WTC11 (cell line): ENCODE results near the gene COX17.

Experiments
- ATF1 ChIP-seq: sonication (generic); formaldehyde crosslinking; IDR thresholded peaks from 2 replicates; pipeline ENCODE4 v1.8.1; 2023; ENCODE audit warnings: mild to moderate bottlenecking, moderate library complexity, missing genetic modification reagents
- ATF2 ChIP-seq: sonication (generic); formaldehyde crosslinking; IDR thresholded peaks from 2 replicates; pipeline ENCODE4 v1.8.1; 2022; ENCODE audit warnings: low read depth, missing genetic modification reagents, borderline replicate concordance
- CREB1 ChIP-seq: sonication (generic); formaldehyde crosslinking; IDR thresholded peaks from 2 replicates; pipeline ENCODE4 v1.8.0; 2023; ENCODE audit warnings: mild to moderate bottlenecking, missing genetic modification reagents
- E2F4 ChIP-seq: sonication (generic); formaldehyde crosslinking; IDR thresholded peaks from 2 replicates; pipeline ENCODE4 v1.8.1; 2022; ENCODE audit warnings: low read depth, mild to moderate bottlenecking, moderate library complexity, missing genetic modification reagents, borderline replicate concordance
- FOXP1 ChIP-seq: sonication (generic); formaldehyde crosslinking; IDR thresholded peaks from 2 replicates; pipeline ENCODE4 v1.8.0; 2022; ENCODE audit warnings: missing genetic modification reagents, mild to moderate bottlenecking, moderate library complexity, borderline replicate concordance
- MAX ChIP-seq: sonication (generic); formaldehyde crosslinking; IDR thresholded peaks from 2 replicates; pipeline ENCODE4 v1.8.0; 2022; ENCODE audit warnings: mild to moderate bottlenecking, missing genetic modification reagents
- NR3C1 ChIP-seq: sonication (generic); formaldehyde crosslinking; conservative IDR thresholded peaks from 2 replicates; pipeline ENCODE4 v1.8.1; 2023; ENCODE audit warnings: low read depth, mild to moderate bottlenecking, missing genetic modification reagents
- RELA ChIP-seq: sonication (generic); formaldehyde crosslinking; IDR thresholded peaks from 2 replicates; pipeline ENCODE4 v1.8.1; 2022; ENCODE audit warnings: missing genetic modification reagents, mild to moderate bottlenecking, borderline replicate concordance
- RORB ChIP-seq: fragments of 250-450 bp; sonication (Bioruptor Pico); IDR thresholded peaks from 2 replicates; pipeline ENCODE4 v1.9.0; 2021; ENCODE audit warnings: mild to moderate bottlenecking
- TEAD4 ChIP-seq: sonication (generic); formaldehyde crosslinking; IDR thresholded peaks from 2 replicates; pipeline ENCODE4 v1.8.0; 2022; ENCODE audit warnings: mild to moderate bottlenecking, missing genetic modification reagents
- ZNF317 ChIP-seq: sonication (generic); formaldehyde crosslinking; IDR thresholded peaks from 2 replicates; pipeline ENCODE4 v1.8.1; 2023; ENCODE audit warnings: low read depth, mild to moderate bottlenecking, moderate library complexity, missing genetic modification reagents, borderline replicate concordance
- TF ChIP-seq, protein P1 (sequence below): fragments of 200-600 bp; IDR thresholded peaks from 2 replicates; pipeline ENCODE4 v1.8.0; 2022; ENCODE audit warnings: antibody characterized with exemption
- TF ChIP-seq, protein P2 (sequence below): sonication (generic); formaldehyde crosslinking; IDR thresholded peaks from 2 replicates; pipeline ENCODE4 v1.8.1; 2022; ENCODE audit warnings: mild to moderate bottlenecking, moderate library complexity, missing genetic modification reagents

DNA sequence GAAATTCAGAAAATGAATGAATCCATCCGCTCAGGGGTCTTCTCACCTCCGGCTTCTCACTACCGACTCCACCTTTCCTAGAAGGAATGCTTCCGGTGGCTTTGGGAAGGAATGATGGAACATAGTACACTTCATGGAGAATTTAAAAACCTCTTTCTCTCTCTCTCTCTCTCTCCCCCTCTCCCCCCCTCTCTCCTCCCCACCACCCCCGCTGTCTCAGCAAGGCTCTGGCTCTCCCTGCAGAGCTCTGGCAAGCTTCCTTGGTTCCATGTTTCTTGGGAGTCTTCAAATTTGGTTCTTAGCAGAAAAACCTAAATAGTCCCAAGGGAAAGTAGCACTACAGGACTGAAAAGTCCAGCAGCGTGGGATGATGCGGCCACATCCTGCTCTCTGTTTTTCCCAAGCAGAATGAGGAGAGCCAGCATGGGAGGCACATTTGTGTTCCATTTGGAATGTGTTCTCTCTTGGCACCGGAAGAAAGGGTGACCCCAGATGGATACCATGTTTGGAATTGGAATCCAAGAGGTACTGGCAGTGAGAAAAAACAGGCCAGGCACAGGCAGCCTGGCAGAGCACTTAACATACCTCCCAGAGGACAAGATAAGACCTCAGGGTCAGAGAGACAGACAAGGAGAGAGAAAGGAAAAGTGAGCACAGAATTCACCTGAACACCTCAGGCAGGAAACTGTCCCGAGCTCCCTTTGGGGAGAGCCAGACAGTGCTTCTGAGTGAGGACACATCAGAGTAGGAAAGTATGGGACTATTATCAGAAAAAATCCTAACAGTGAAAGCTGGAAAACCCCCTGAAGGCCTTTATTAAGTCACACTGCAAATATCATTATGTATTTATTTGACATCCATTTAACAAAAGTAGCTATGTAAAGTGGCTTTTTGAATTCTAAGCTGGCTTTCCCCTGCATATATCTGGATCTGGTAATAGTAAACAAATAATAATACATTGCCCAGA lies 16.4 kb downstream of the COX17 start, which contains the start of gene POPDC2:
- no peak for TF ChIP-seq TEAD4
- no peak for TF ChIP-seq E2F4 (CRISPR knock-in tag)
- no peak for TF ChIP-seq FOXP1 (CRISPR knock-in tag)
- TF ChIP-seq, protein P1, sequence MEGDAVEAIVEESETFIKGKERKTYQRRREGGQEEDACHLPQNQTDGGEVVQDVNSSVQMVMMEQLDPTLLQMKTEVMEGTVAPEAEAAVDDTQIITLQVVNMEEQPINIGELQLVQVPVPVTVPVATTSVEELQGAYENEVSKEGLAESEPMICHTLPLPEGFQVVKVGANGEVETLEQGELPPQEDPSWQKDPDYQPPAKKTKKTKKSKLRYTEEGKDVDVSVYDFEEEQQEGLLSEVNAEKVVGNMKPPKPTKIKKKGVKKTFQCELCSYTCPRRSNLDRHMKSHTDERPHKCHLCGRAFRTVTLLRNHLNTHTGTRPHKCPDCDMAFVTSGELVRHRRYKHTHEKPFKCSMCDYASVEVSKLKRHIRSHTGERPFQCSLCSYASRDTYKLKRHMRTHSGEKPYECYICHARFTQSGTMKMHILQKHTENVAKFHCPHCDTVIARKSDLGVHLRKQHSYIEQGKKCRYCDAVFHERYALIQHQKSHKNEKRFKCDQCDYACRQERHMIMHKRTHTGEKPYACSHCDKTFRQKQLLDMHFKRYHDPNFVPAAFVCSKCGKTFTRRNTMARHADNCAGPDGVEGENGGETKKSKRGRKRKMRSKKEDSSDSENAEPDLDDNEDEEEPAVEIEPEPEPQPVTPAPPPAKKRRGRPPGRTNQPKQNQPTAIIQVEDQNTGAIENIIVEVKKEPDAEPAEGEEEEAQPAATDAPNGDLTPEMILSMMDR, result no peak
- no peak for TF ChIP-seq ZNF317 (CRISPR knock-in tag)
- no peak for TF ChIP-seq RORB (CRISPR knock-in tag)
- TF ChIP-seq NR3C1 (CRISPR knock-in tag), result no peak
- TF ChIP-seq MAX, result no peak
- no peak for TF ChIP-seq RELA
- no peak for TF ChIP-seq ATF2 (CRISPR knock-in tag)
- no peak for TF ChIP-seq ATF1 (CRISPR knock-in tag)
- TF ChIP-seq, protein P2, sequence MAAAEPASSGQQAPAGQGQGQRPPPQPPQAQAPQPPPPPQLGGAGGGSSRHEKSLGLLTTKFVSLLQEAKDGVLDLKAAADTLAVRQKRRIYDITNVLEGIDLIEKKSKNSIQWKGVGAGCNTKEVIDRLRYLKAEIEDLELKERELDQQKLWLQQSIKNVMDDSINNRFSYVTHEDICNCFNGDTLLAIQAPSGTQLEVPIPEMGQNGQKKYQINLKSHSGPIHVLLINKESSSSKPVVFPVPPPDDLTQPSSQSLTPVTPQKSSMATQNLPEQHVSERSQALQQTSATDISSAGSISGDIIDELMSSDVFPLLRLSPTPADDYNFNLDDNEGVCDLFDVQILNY (CRISPR knock-in tag), result no peak
- no peak for TF ChIP-seq CREB1 (CRISPR knock-in tag)
